Measurements from ENCODE around the gene PKP3.
"Not testable (repeated sequence)": the region's sequence is repeated elsewhere in the genome, so short reads cannot be mapped to it uniquely, and the experiment has no call there.

Gene PKP3

DNA sequence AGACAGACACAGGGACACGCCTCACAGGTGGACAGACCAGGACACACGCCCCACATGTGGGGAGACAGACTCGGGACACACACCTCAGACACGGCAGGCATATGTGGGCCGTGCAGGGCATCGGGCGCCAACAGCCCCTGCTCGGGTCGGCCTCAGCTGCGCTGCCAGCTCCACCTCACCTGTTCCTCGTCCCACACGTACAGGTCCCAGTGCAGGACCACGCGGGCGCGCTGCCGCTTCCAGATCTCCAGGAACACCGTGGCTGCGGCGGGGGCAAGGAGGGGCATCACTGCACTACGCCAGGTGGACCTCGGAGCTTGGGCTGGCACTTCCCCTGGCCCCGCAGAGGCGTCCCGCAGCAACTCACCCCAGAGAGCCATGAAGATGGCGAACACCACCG lies 35.4 kb downstream of the PKP3 start:
- no peak for DNase-seq (ENCODE audit: low read depth, low spot score)

DNA sequence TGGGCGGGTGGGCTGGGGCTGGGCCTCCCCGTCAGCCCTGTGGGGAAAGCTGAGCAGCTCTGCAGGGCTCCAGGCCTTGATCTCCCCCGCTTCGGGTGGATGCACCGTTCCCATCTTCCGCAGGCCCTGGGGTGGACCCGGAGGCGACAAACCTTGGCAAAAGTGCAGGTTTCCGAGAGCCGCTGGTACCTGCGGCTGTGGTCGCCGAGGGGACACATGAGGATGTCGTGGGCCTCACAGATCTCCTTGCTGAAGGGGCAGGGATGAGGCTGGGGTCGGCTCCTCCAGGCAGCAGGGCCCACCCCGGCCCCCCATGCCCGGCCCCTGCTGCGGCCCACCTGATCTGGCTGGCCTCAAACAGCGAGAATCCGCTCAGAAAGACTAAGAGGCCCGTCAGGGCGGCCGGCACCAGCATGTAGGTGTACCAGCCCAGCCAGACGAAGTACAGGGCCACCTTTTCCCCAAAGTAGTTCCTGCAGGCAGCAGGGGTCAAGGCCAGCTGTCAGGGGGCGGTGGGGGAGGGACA lies 36.0 kb downstream of the PKP3 start:
- no peak for DNase-seq (ENCODE audit: low read depth, low spot score)

DNA sequence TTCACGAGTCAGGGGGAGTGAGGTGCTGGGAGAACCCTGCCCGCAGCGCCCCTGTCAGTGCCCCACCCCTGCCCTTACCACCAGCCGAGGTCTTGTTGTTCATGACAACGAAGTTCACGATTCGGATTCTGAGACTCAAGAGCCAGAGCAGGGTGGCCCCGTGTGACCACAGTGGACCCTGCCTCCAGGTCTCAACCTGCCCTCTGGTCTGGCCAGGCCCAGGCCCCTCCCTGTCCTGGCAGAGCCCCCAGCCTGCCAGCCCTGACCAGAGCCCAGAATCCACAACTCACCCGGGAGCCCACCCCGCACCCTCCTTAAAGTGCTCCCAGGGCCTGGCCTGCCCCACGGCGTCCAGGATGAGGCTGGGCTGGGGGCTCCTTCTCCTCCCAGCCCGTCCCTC lies 37.9 kb downstream of the PKP3 start:
- DNase-seq (ENCODE audit: low read depth, low spot score): no peak

DNA sequence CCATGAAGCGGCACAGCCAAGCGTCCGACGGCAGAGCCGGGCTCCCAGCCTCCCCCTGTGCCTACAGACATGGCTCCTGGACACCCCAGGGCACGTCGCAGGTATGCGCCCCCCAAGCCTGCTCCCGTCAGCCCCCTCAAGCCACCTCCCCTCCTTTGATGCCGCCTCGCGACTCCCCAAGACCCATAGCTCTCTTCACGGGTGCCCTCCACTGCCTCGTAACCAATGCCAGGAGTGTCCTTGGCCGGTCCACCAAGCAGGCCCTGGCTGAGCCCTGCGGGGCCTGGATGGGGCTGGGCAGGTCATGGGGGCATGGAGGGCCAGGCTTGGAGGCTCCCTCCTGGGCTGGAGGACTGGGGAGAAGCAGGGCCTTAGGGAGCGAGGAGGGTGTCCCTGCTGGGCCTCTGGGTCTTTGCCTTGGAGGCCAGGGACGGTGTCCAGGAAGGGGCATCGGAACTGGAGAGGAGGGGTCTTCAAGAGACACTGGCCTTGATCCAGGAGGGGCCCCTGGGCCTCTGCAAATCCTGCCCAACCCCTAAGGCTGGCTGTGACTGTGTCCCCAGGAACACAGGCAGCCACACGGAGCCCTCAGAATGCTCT lies 38.6 kb downstream of the PKP3 start:
- no peak for DNase-seq (ENCODE audit: low read depth, low spot score)

DNA sequence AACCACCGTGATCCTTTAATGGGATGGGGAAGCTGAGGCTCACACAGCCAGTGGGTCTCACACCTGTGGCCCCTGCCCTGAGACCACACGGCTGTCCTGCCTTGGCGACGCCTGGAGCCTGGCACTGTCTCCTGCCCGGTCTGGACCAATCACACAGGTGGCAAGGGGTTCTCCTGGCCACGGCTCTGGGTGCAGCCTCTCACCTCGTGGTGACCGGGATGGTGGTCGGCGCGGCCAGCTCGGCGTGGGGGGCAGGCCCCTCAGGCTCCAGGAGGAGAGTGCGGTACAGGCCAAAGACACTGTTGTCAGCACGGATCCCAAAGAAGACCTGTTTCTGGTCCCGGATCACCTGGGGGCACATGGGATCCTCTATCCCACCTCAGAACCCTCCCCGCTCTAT lies 39.1 kb downstream of the PKP3 start:
- DNase-seq (ENCODE audit: low read depth, low spot score): no peak

DNA sequence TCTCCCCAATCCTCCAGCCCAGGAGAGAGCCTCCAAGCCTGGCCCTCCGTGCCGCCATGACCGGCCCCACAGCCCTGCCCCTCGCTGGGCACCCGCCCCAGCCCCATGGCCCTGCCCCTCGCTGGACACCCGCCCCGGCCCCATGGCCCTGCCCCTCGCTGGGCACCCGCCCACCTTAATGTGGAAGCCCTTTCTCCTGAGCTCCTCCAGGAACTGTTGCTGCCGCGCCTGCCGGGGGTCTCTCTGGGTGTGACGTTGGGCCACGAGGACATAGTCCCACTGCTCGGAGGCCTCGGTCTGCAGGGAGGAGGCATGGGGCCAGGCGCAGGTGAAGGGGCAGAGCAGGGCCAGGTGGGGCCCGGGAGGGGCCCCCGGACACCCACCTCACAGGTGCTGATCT lies 39.6 kb downstream of the PKP3 start:
- DNase-seq (ENCODE audit: low read depth, low spot score): no peak

DNA sequence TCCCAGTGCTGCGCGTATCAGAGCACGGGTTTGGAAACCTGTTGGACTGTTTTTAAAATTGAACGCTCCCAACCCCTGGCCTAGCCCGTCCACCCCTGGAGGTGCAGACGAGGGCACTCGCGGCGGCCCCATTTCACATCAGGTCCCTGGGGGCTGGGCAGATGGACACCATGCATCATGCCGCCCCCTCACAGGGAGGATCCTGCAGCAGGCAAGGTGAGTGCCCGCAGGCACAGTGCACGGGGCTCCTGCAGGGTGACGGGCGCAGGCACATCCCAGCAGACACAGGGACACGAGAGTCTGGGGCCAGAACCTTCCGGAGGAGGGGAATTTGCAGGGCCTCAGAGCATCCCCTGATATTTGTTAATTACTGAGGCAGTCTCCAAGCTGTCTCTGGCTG lies 40.5 kb downstream of the PKP3 start:
- DNase-seq (ENCODE audit: low read depth, low spot score): no peak

DNA sequence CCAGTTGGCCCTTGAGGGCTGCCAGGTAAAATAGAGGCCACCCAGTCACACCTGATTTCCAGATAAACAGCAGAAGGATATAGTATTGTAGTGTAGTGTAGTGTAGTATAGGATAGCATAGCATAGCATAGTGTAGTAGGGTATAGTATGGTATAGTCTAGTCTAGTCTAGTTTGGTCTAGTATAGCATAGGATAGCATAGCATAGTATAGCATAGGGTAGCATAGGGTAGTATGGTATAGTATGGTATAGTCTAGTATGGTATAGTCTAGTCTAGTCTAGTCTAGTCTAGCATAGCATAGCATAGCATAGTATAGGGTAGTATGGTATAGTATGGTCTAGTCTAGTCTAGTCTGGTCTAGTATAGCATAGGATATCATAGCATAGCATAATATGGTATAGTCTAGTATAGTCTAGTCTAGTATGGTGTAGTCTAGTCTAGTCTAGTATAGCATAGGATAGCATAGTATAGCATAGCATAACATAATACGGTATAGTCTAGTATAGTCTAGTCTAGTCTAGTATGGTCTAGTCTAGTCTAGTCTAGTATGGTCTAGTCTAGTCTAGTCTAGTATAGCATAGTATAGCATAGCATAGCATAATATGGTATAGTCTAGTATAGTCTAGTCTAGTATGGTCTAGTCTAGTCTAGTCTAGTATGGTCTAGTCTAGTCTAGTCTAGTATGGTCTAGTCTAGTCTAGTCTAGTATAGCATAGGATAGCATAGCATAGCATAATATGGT lies 41.2 kb downstream of the PKP3 start:
- not testable (repeated sequence) for DNase-seq (ENCODE audit: low read depth, low spot score)

DNA sequence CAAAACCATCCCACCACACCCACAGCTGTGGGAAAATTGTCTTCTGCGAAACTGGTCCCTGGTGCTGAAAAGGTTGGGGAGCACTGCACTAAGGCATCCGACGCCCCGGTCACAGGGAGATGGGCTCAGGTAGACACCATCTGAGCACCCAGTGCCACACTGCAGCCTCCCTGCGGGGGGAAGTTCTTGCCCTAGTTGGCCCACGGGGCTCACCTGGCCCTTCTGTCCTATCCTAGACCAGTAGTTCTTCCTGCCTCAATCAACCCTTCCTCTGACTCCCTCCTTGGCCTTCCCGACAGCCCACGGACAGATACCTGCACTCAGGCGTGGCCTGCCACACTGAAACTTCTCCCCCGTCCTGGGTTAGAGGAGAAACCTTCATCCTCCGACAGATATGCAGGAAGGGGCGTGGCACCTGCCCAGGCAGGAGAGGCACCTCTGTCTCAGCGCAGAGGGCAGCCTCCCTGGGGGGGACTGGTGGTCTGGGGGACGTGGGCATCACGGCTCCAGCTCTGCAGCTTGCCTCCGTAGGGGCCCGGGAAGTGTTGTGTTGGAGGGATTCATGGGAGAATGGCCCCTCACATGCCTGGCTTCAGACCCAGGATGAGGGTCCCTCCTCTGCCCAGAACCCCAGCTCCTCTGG lies 43.3 kb downstream of the PKP3 start:
- DNase-seq (ENCODE audit: low read depth, low spot score): no peak

DNA sequence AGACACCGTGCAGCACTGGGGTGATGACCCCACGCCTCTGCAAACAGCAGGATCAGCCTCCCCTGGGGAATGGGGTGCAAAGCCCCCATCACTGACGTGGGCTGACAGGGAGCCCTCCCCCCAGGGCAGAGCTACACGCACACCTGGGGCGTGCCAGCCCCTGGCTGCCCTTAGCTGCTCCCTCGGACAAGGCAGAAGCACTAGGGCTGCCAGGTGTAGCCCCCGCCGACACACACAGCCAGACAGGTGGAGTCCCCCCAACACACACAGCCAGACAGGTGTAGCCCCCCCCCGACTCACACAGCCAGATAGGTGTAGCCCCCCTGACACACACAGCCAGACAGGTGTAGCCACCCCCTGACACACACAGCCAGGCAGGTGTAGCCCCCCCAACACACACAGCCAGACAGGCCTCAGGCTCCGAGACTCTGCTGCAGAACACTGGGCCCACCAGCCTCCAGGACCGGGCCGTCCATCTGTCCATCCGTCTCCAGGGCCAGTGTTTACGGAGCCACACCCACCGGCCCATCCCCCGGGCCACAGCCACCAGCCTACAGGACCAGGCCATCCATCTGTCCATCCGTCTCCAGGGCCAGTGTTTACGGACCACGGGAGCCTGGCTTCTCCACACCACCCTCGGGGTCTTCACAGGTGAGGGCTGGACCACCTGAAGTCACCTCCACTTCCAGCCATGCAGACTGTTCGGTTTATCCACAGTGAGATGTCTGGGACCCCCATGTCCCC lies 44.3 kb downstream of the PKP3 start:
- DNase-seq (ENCODE audit: low read depth, low spot score): no peak

DNA sequence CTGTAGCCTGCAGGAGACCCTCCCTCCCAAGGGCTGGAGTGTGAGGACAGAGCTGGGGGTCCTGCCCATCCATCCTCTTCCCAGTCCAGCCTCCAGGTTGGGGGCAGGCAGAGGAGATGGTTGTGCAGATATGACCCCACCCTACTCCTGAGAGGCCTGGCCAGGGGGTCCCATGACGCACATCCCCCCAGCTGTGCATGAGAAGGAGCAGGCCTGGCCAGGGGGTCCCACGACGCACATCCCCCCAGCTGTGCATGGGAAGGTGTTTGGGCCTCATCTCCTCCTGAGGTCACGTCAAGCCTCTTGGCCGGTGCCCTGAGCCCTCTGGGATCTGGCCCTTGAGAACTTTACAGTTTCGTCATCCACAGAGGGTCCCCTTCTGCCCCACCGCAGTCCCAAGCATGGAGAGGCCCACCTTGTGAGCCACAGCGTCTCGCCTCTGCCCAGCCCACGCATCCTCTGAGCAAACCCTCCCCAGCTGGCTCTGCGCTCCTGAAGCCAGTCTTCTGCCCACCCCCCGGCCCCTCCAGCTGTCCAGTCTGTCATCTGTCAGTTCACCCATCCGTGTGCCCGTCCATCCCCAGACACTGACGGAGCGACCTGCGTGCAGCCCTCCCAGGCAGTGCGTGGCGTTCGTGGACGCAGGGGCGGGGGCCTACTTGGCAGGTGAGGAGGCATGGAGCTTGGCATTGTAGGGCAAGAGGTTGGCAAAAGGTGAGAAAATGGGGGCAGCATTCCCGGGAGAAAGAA lies 45.5 kb downstream of the PKP3 start:
- no peak for DNase-seq (ENCODE audit: low read depth, low spot score)

DNA sequence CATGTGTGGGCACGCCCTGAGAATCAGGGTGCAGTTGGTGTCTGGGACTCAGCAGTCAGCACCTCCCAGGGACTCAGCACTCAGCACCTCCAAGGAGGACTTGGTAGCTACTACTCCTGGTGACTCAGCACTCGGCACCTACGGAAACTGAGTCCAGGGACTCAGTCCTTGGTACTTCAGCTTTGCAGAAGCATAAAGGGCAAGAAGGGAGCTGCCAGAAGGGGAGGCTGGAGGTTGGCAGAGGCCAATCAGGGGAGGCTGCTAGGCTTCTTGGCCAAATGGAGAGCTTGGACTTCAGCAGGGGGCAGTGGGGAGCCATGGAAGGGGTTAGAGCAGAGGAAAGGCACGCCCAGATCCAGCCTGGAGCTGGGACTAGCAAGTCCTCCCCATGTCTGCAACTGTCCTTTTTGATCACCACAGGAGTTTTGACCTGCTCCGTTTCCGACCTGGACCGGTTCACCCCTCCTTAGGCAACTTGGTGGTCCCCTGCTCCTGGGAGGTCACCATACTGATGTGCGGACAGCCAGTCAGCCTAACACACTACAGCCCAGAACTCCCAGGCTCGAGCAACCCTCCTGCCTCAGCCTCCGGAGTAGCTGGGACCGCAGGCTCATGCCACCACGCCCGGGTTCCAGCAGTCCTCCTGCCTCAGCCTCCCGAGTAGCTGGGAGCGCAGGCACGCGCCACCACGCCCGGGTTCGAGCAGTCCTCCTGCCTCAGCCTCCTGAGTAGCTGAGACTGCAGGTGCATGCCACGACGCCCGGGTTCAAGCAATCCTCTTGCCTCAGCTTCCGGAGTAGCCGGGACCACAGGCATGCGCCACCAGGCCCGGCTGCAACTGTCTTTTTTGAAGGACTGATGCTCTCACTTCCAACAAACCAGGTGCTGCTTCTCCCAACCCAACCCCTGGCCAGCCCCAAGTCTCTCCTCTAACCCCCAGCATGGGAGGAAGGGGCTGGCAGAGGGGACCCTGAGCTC lies 46.3 kb downstream of the PKP3 start:
- no peak for DNase-seq (ENCODE audit: low read depth, low spot score)

DNA sequence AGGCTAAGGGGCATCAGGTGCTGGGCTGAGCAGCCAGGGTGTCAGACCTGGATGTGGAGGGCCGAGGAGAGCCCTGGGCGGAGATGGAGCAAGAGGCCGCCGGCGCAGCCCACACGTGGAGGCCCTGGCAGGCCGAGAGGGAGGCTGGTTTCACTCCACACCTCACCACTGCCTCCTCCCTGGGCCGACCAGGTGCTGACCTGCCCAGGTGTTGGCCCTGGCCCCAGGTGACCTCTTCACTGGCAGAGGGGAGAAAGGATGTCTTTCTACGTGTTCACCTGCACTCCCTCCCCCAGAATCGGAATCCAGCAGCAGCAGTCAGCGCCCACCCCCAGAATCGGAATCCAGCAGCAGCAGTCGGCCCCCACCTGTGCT lies 47.0 kb downstream of the PKP3 start:
- DNase-seq (ENCODE audit: low read depth, low spot score): no peak

DNA sequence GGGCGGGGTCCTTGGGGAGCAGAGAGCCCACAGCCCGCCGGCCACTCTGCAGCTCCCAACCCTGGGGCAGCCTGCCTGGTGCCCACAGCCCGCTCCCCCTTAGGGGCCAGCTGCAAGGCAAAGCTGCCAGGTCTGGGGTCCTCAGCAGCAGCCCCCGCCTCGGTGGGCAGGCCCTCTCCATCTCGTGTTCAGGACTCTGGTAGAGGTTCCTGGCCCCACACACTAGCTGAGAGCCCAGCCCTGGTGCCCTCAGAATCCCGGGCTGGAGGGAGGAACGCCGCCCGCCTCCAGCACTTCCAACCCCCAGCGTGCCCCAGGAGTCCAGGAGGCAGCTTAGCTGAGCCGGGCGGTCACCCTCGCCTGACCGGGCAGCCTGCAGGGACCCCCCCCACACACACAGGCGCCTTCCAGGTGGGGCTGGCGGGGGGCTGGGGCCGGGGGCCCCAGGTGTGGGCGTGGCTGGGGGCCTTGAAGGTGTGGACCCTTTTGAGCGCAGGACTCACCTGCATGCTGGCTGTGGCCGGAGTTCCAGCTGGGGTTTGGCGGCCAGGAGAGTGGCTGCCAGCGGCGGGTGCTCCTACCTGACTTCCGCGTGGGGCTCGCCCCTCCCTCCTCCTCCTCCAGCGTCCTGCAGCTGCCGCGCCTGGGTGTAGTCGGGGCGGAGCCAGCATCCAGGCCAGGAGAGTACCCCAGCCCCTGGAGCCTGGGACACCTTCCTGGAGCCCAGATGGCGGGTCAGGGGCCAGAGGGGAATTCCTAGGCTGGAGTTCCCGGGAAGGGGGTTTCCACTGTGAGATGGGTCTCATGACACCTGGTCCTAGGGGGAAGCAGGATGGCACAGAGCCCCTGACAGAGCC lies 47.6 kb downstream of the PKP3 start, which contains the start of gene ANO9:
TSS of gene ANO9 (minus strand) at position 594 of the 857 bp plus-strand sequence. CDS start at position 509, 85 bp downstream.
- peak; percentile 17 for DNase-seq (ENCODE audit: low read depth, low spot score)

DNA sequence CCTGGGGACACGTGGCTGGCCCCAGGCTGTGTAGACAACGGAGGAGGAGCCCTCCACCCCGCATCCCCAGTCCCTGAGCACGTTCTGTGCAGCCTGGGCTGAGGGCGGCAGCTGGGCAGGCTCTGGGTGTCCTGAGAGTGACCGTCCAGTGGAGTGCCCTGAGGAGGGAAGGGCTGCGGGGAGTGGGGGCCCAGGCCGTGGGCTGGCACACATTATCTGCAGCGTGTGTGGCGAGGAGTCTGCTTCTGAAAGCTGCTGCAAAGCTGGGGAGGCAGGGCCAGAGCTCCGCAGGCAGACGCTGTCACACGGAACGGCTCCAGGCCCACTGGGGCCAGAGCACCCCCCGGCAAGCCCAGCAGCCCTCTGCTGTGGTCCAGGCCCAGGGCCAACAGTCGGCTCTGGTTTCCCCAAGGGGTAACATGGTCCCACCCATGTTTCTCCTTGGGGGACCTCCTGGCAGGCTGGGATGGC lies 48.6 kb downstream of the PKP3 start:
- DNase-seq (ENCODE audit: low read depth, low spot score): no peak

DNA sequence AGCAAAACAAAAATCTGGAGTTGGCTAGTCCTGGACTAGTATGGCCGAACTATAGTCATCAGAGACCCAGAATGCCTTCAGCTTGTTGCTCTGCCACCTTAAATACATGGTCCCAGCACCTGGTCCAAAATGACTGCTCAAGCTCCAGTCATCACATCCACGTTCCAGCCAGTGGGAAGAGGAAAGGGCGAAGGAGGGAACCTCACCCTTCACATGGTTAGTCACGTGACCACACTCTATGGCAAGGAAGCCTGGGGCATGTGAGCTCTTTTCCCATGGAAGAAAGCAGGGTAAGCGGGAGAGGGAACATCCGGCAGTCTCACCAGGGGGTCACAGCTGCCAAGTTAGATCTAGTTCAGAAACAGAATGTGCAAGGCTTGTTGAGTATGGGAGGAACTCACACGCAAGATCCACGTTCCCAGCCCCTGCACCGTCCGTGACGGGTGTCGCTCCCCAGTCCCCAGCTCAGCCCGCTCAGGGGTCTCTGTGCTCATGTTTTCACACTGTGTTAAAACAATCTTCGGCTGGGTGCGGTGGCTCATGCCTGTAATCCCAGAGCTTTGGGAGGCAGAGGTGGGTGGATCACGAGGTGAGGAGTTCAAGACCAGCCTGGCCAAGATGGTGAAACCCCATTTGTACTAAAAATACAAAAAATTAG lies 49.7 kb downstream of the PKP3 start:
- DNase-seq (ENCODE audit: low read depth, low spot score): no peak

DNA sequence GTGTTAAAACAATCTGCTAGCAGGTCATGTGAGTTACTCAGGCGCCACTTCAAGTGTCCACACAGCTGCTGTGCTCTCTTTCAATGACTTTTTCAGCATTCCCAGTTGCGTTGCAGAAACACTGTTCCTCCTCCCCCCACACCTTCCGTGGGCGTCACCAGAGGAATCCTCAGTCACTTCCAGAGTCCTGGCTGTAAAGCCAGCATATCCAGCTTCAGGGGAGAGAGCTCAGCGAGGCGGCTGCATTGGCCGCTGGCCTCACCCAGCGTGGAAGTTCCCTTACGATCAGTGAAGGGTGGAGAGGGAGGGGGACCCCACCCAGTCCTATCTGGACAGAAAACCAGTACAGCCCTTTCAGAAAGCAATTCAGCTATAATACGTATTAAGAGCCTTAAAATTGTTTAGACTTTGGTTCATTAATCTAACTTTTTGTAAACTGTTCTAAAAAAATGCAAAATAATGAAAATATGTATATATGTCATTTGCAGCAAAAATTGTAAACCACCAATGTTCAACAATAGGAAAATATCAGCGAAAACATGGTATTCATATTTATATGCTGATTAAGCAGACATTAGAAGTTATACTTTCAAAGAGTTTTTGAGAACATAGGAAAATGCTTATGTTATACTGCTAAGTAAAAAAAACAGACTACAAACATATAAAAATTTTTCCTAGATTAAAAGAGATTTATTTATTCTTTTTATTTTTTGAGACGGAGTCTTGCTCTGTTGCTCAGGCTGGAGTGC lies 50.6 kb downstream of the PKP3 start:
- DNase-seq (ENCODE audit: low read depth, low spot score): no peak
